Activated CD8-positive, alpha-beta memory T cell treated with anti-CD3 and anti-CD28 coated beads, Interleukin-2, amount 50 U/mL, for 1 hour (primary cell): ENCODE data around the gene CHCHD3.
A peak's percentile ranks its signal among the peaks of the same experiment; 100 is the strongest.

ENCODE experiments used
- DNase-seq: peaks from one replicate; pipeline ENCODE4 v3.0.0-alpha.2; 2020; ENCODE audit errors: extremely low read depth

CHCHD3 gene

DNA sequence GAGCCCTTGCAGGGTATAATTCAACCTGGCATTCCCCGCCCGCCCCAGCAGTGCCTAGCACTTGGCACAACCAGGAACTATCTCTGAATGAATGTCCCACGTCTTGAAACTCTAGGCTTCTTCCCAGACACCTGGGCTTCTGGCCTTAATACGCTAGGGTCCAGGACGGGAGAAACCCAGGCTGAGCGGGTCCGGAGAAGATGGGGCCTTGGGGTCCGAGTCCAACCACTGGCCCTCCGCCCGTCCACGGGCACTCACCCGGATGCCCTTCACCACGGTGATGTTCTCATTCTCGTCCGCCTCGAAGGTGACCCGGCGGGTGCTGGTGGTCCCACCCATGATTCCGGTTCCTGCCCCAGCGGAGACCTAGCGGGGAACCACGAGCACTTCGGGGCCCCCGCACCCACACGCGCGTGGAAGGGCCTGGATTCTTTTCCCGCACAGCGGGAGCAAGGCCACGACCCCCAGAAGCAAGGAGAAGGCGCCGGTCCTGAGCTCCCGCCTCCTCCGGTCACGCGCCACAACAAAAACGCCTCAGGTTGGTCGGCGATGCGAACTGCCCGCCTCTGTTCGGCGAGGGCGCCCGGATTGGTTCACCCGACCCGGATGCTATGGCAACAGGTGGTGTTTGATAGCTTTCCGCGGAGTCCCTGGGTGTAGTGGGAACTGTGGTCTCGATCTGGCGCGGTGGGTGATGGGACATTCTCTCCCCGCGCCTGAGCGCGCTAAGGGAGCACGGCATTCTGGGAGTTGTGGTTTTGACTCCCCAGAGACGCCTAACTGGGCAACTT is at the start of gene CHCHD3:
TSS of gene CHCHD3 (minus strand) at position 492 of the 791 bp plus-strand sequence. CDS start at position 339, 153 bp downstream.
- DNase-seq, result peak; percentile 90

DNA sequence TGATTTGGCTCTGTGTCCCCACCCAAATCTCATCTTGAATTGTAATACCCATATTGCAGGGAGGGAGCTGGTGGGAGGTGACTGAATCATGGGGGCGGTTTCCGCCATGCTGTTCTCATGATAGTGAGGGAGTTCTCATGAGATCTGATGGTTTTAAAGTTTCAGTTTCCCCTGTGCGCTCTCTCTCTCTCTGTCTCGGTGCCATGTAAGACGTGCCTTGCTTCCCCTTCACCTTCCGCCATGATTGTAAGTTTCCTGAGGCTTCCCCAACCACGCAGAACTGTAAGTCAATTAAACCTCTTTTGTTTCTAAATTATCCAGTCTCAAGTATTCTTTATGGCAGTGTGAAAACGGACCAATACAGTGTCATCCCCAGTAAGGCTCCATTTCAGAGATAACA is 48.3 kb upstream of the CHCHD3 start:
- no peak for DNase-seq

DNA sequence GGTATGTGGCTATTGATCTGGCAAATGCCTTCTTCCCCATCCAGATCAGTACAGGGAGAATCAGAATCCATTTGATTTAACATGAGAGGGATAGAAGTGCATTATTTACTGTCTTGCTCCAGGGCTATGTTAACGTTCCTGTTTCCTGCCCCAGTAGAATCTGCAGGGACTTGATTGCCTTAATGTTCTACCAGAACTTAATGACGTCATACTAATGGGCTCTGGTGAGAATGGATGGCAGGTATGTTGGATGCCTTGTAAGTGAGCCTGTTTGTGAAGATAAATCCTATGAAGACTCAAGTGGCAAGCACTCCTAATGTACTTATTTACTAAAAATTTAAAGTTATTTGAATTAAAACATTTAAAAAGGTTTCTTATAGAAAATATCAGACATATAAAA is 44.5 kb upstream of the CHCHD3 start:
- no peak for DNase-seq

DNA sequence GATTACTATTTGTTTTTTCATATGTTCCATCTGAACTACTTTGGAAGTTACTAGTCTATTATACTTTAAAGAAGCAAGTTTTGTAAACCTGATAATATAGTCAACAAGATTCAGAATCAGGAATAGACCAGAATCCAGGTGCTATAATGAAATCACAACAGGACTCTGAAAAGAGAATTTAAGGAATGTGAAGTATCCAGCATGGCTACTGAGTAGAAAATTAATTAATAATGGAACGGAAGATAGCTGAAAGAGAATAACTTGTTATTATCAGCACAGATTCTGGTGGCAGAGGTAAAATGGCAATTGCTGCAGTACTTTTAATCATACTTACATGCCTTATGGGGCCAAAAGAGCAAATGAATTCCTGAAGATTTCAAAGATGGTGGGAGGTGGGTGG is 43.1 kb upstream of the CHCHD3 start:
- no peak for DNase-seq

DNA sequence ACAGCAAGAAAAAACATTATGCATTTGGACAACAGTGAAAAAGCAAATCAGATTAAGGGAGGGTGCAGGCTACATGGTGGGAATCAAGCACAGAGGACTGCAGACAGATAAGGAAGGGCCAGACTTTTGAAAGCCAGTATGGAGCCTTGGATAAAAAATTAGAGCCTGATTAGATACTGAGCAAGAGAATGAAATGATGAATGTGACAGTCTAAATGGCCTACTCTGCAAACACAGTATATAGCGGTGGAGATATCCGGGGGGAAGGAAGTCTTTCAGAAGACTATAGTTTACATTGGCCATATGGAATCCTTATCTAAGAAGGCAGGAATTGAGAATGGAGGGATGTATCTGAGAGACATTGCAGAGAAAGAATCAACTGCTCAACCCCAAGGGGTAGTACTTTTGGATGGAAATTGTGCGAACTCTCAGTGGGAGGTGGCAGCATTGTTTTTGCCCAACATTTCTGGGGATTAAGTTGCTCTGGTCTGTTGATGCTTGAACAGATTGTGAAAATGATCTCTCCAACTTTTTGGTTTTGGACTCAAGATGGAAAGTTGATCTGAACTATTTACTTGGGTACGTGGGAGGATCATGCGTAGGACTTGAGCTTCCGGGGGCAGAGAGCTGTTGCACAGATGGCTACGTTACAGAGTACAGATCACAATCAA is 39.4 kb upstream of the CHCHD3 start:
- no peak for DNase-seq

DNA sequence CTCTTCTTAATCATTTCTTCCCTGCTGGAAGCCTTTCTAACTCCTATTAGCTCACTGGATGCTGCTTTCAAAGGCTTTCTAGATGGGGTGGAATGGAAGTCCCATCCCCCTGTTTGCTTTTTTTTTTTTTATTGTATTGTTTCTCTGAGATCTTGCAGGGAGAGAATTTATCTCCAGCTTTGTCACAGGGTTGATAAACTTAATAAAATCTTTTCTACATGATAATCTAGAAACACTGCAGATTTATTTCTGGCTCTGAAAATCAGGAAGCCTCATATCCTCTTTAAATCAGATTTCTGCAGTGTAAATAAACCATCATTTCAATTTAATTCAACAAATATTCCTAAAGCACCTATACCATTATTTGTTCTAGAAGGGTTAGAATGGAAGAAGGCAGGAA is 37.2 kb upstream of the CHCHD3 start:
- DNase-seq, result no peak

DNA sequence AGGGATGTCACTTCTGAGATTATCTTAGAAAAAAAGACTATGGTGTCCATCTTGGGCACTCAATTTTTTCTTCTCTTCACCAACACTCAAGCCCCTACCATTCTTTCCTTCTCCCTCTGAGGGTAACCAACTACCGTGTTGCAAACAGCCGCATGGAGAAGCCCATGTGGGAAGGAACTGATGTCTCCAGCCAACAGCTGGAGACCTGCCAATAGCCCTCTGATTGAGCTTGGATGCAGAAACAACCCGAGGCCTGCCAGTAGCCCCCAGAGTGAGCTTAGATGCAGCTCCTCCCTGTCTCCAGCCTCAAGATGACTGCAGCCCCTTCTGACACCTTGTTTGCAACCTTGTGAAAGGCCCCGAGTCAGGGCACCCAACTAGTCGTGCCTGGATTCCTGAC is 36.4 kb upstream of the CHCHD3 start:
- DNase-seq, result no peak

DNA sequence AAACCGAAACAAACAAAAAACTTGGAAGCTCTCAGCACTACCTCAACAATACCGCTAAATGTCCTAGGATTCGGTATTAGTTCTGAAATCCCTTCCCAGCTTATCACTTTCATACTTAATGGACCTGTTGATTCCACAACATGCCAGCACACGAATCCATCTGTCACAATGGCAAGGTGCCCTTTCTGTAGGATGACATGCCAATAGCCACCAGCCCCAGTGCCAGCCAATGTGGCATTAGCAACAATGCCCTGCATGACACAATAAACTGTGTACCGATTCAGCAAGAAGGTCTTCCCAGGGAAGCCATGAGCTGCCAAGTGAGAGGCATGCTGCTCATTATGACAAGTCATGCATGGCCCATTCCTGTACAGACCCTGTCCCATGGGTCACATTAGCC is 35.6 kb upstream of the CHCHD3 start:
- no peak for DNase-seq

DNA sequence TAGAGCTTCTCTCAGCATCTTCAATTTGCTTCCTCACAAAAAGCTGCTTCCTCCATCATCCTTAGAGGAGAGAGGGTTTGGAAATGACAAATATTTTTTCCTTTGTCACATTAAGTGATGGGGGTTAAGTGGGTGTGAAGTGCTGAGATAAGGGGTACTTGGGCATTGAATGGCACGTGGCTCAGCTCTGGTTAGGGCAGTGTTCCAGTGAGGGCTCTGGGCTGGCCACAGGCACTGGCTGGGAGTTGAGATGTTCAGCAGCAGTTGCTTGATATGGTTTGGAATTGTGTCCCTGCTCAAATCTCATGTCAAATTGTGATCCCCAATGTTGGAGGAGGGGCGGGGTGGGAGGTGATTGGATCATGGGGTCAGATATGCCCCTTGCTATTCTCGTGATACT is 33.7 kb upstream of the CHCHD3 start:
- no peak for DNase-seq

DNA sequence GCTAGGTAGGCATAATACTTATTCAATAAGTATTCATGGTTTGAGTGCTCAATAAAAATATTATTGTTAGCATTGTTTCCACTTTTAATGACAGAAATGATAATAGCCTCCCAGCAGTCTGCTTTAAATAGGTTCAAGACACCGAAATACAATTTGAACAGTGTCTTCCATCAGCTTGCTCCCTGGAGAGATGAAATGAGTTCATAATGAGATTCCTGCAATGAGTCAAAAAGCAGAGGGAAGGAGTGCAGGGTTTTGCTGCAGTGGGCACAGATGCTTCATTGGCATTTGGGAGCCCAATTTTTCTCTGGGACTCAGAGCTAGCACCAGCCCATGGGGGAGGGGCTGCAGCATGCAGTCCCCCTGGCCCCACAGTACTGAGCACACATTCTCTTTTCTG is 32.6 kb upstream of the CHCHD3 start:
- DNase-seq, result no peak

DNA sequence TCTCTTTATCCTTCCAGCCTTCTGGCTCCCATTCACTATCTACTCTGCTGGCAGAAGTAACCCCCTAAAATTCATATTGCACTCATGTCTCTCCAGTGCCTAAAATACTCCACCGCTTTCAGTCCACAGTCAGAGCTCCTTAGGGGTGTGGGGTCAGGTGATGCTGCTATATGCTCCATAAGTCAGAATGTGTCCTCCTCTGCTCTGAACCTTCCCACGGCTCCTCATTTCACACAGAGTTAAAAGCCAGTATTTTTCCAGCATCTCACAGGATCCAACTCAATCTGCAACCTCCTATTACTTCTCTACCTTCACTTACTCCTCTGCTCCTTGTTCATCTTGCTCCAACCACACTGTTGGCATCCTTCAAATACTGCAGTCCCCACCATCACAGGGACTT is 31.1 kb upstream of the CHCHD3 start:
- DNase-seq, result no peak

DNA sequence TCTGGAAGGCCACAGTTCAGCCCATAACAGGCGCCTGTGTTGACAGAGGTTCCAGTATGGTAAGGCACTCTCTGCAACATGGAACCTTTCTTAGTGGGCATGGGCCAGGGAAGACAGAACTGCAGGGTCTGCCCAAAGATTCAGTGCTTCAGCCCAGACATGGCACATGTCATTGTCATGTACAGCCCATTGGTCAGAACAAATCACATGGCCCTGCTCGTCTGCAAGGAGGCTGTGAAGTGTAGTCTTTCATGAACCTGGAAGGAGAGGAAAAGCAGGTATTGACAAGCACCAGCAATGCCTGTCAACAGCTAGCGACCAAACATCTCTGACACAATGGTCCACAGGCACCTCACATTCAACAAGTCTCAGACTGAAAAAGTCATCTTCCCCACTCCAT is 30.4 kb upstream of the CHCHD3 start:
- DNase-seq, result no peak

DNA sequence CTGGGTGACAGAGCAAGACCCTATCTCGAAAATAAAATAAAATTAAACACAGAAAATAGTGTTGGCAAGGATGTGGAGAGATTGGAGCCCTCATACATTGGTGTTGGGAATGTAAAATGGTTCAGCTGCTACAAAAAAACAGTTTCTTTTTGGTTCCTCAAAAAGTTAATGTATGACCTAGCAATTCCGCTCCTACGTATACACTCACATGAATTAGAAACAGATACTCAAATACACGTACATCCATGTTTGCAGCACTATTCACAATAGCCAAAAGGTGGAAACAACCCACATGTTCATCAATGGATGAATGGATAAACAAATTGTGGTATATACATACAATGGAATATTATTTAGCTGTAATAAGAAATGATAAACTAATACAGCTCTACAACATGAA is 28.4 kb upstream of the CHCHD3 start:
- DNase-seq, result no peak

DNA sequence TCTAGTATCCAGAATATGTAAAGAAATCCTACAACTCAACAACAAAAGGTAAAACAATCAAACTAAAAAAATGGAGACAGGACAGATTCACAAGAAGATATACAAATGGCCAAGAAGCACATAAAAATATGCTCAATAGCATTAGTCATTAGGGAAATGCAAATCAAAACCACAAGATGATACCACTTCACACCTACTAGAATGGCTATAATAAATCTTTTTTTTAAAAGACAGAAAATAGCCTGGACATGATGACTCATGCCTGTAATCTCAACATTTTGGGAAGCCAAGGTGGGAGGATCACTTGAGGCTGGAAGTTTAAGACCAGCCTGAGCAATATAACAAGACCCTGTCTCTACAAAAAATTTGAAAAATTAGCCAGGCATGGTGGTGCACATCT is 27.9 kb upstream of the CHCHD3 start:
- DNase-seq, result no peak

DNA sequence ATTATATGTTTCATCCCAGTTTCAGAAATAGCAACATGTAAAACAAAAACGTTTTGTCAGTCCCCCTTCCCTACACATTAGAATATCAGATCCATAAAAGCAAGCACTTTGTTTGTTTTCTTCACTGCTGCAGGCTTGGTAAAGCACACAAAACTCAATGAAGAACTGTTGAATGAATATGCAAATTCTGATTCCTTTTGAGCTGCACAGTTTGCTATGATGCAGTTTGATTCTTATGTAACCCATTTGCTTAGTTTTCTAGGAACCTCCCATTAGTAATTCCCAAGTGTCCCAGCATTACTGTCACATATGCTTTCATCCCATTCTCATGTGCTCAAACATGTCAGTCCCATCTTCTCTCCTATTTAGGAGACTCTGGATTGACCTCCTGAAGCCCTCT is 26.1 kb upstream of the CHCHD3 start:
- no peak for DNase-seq

DNA sequence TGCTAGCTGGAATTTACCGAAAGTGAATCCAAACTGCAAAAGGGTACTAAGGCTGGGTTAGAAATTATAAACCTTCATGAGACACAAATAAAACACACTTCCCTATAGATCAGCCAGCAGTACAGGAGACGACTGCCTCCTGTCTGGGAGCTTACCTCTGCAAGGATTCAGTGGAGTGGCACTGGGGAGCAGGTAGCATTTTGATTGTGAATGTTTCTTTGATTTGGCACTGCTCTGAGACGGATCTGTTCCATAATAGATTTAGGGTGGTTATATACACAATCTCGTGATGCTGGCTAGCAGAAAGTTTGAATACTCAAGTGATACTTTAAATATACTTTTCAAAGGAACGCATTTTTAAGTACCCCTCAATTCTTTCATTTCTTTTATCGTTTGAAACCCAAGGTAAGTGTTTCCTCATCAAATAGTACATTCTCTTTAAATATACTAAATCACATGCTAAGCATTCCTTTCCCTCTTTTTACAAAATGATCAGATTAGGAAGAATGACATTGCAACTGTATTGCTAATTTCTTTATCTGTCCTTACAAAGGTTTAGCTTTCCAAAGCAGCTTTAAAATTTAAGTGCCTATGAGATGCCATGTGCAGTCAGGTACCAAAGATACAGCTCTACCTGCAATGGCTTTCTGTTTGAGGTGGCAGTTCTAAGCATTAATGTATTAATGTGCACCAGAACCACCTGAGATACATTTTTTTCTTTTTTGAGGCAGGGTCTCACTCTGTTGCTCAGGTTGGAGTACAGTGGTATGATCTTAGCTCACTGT is 20.6 kb upstream of the CHCHD3 start:
- DNase-seq, result no peak

DNA sequence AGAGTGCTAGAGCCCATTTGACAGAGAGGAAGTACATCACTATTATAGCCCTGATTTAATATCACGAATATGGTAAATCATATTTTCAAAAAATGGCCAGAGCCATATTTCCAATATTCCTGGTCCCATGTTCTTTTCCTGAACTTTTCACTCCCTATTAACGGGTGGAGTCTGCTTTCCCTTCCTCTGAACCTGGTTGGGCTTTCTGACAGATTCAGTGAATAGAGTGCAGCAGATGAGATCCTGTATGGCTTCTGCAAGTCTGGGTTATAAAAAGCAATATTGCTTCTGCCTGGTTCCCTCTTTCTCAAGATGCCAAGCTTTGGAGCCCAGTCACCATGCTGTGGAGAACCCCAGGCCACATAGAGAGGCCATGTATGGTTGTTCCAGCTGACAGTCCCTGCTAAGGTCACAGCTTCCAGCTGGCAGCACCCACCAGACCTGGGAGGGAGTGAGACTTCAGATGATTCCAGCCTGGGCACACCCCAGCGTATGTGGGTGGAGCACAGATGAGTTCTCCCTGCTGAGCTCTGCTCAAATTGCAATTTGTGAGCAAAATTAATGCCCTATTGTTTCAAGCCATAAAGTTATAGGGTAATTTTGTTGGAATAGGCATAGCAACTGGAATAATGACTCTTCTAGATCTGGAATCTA is 17.9 kb upstream of the CHCHD3 start:
- no peak for DNase-seq

DNA sequence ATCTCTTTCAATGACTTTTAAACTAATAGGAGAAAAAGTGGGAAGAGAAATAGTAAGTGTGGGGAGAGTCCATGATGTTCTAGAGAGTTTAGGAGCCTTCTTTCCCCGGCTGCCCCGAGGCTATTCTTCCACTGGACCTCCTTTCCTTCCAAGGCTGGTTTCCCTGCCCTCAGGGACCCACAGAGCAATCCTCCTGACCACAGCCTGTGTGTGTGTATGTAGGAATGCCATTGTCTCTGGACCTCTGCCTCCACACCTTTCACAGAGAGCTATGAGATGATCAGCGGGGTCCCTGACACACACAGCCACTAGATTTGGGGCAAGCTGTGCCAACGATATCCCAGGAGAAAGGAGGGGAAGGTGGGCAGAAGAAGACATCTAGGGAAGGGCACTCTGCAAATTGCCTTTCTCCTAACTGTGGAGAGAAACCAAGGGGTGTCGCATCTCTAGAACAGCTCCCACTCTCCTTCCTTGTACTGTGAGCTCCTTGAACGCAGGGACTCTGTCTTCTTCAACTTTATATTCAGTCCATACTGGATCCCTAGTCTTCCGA is 13.3 kb upstream of the CHCHD3 start:
- no peak for DNase-seq

DNA sequence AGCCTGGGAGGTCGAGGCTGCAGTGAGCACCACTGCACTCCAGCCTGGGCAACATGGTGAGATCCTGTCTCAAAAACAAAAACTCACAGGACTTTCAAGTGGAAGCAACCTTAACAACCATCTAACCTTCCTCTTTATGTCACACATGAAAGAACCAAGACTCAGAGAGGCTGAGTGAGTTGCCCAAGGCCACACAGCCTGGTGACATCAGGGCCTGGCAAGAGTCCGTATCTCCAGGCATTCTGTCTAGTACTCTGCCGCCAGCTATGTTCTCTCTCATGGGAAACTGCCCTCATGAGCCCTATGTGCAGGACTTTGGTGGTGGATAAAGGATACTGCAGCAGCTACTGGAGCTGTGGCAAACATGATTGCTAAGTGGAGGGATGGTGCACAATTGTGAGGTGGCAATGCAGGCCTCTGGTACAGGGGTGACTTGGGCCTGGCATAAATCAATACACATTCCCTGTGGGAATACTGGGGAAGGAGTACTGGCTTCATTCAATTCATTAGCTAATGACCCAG is 10.1 kb upstream of the CHCHD3 start:
- no peak for DNase-seq

DNA sequence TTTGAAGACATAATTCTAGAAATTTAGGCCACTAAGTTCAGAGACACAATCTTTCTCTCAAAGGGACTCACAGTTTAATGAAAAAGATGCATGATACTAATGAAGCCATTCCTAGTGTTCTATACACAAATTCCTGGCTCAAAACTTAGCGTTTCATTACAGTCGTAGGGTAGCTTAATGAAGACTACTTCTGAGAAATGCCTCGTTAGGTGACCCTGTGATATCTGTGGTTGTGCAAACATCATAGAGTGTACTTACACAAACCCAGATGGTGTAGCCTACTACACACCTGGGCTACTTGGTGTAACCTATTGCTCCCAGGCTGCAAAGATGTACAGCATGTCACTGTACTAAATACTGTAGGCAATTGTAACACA is 488 bp upstream of the CHCHD3 start:
- DNase-seq, result no peak

DNA sequence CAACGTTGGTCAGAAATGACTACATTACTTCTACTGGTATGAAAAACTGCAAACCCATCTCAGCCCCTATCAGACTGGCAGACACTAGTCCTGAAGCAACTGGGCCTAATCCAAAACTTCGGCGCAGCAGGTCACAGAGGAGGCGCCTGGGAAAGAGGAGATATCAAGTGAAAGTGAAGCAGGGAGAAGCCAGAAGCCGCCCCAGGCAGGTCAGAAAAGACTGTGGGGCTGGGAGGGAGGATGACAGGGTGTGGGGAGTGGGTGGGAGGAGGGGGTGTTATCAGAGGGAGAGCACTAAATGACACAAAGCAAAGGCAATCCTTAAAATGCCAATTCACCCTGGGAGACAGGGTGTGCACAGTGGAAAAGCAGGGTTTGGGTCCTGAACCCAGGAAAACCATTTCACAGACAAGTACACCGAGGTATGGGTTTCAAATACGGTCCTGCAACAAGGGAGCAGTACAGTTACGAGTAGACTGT is 731 bp downstream of the CHCHD3 start:
- no peak for DNase-seq

DNA sequence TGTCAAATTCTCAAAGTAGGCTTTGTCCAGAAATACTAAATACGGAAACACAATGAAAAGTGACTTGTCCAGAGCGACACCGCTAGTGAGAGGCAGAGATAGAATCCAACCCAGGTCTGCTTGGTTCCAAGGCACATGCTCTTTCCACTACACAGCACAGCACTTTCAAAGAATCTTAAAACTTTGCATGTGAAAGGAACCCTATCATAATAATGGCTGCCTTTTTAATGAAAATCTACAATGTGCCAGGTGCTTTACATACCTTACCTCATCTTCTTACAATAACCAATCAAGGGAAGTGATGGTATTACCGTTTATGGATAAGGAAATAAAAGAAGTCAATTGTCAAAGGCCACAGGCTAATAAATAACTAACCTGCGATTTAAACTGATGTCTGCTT is 2.6 kb downstream of the CHCHD3 start:
- DNase-seq, result no peak
